IPS DF 4.7 (cell line): ENCODE measurements around the gene TGOLN2.

ENCODE experiments used
- DNase-seq: peaks from one replicate; pipeline ENCODE4 v3.0.0-alpha.2; 2013; ENCODE audit warnings: low spot score; ENCODE audit errors: extremely low read depth

Gene TGOLN2

GRCh38 chr2:85309699-85310321 is 18.0 kb downstream of the TGOLN2 start:
- no peak for DNase-seq

- DNase-seq = no peak
Measured at GRCh38 chr2:85308896-85309555, 18.8 kb downstream of the TGOLN2 start.

GRCh38 chr2:85308201-85308600 is 19.6 kb downstream of the TGOLN2 start:
- DNase-seq = no peak

- no peak for DNase-seq
Measured at GRCh38 chr2:85307527-85307897, 20.3 kb downstream of the TGOLN2 start.

GRCh38 chr2:85303780-85304531 is 23.8 kb downstream of the TGOLN2 start:
- DNase-seq = no peak

GRCh38 chr2:85302121-85302520 is 25.7 kb downstream of the TGOLN2 start:
- DNase-seq = no peak

GRCh38 chr2:85291425-85292023 is 36.3 kb downstream of the TGOLN2 start:
- DNase-seq = no peak

GRCh38 chr2:85288244-85288725 is 39.5 kb downstream of the TGOLN2 start:
- DNase-seq = no peak

GRCh38 chr2:85287721-85288120 is 40.1 kb downstream of the TGOLN2 start:
- no peak for DNase-seq

- DNase-seq = no peak
Measured at GRCh38 chr2:85286918-85287317, 40.9 kb downstream of the TGOLN2 start.

GRCh38 chr2:85283641-85284040 is 44.1 kb downstream of the TGOLN2 start:
- DNase-seq = no peak

GRCh38 chr2:85282914-85283313 is 44.9 kb downstream of the TGOLN2 start:
- no peak for DNase-seq

- no peak for DNase-seq
Measured at GRCh38 chr2:85281553-85281952, 46.2 kb downstream of the TGOLN2 start.

GRCh38 chr2:85278361-85278760 is 49.4 kb downstream of the TGOLN2 start:
- no peak for DNase-seq

- no peak for DNase-seq
Measured at GRCh38 chr2:85277416-85278158, 50.2 kb downstream of the TGOLN2 start.

- DNase-seq = no peak
Measured at GRCh38 chr2:85276571-85277118, 51.1 kb downstream of the TGOLN2 start.

- DNase-seq = no peak
Measured at GRCh38 chr2:85275984-85276540, 51.7 kb downstream of the TGOLN2 start.

GRCh38 chr2:85273738-85274731 is 53.8 kb downstream of the TGOLN2 start:
- DNase-seq = no peak

GRCh38 chr2:85272357-85272756 is 55.4 kb downstream of the TGOLN2 start:
- DNase-seq = no peak
